Esophagus squamous epithelium (tissue), 4 donors: ENCODE data around the gene NFKBIB.

Source experiments
- POLR2A ChIP-seq, 4 donors: fragments of 450-650 bp; IDR thresholded peaks; one replicate each; pipeline ENCODE4 v1.6.1; 2017; ENCODE audit warnings: antibody characterized with exemption in 4 of 4, mild to moderate bottlenecking in 4 of 4, moderate library complexity in 3 of 4
- TF ChIP-seq, protein P1 (sequence below), 6 experiments: fragments of 450-650 bp in 4 of 6; fragments of 200-600 bp in 2 of 6; sonication (generic) in 2 of 6; IDR thresholded peaks; one replicate each; pipeline ENCODE4 v1.5.1; 2016 to 2019; ENCODE audit warnings: antibody characterized with exemption in 6 of 6, mild to moderate bottlenecking in 4 of 6, moderate library complexity in 4 of 6

DNA sequence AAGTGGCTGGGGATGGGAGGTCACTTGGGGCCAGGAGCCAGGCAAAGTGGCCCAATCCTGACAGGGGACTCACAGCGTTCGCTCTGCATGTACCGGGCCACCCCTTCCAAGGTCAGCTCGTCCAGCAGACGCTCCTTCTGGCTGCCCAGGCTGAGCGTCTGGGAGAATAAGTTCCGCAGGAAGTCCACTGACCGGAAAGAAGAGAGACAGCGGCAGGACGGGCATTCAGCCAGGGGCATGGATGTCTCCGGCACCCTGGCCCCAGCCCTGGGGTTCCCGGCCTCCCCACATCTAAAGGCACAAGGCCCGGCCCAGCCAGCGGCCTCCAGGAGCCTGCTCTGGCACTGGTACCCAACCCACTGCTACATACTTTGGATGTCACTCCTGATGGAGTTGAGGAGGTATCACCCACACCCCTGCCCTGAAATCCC is 6.4 kb upstream of the NFKBIB start:
- TF ChIP-seq, protein P1, sequence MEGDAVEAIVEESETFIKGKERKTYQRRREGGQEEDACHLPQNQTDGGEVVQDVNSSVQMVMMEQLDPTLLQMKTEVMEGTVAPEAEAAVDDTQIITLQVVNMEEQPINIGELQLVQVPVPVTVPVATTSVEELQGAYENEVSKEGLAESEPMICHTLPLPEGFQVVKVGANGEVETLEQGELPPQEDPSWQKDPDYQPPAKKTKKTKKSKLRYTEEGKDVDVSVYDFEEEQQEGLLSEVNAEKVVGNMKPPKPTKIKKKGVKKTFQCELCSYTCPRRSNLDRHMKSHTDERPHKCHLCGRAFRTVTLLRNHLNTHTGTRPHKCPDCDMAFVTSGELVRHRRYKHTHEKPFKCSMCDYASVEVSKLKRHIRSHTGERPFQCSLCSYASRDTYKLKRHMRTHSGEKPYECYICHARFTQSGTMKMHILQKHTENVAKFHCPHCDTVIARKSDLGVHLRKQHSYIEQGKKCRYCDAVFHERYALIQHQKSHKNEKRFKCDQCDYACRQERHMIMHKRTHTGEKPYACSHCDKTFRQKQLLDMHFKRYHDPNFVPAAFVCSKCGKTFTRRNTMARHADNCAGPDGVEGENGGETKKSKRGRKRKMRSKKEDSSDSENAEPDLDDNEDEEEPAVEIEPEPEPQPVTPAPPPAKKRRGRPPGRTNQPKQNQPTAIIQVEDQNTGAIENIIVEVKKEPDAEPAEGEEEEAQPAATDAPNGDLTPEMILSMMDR (IDR thresholded peaks at IDR 0.05), result no peak
- no peak for TF ChIP-seq POLR2A (IDR thresholded peaks at IDR 0.05)
